Suprapubic skin (tissue), 4 donors: Measurements from ENCODE around the gene RETREG1.

ENCODE experiments used
- EP300 ChIP-seq: sonication (generic); formaldehyde crosslinking; IDR thresholded peaks from one replicate; pipeline ENCODE4 v1.6.1; 2017; ENCODE audit warnings: antibody characterized with exemption
- POLR2AphosphoS5 ChIP-seq, 3 donors: sonication (generic); formaldehyde crosslinking; IDR thresholded peaks; one replicate each; pipeline ENCODE4 v1.6.1; 2017; ENCODE audit warnings: antibody characterized with exemption in 3 of 3
- TF ChIP-seq, protein P1 (sequence below), 2 donors: fragments of 200-600 bp in 1 of 2; fragments of 450-650 bp in 1 of 2; sonication (generic) in 1 of 2; IDR thresholded peaks; one replicate each; pipeline ENCODE4 v1.5.1; 2016 to 2019; ENCODE audit warnings: antibody characterized with exemption in 2 of 2, mild to moderate bottlenecking in 1 of 2, moderate library complexity in 1 of 2

DNA sequence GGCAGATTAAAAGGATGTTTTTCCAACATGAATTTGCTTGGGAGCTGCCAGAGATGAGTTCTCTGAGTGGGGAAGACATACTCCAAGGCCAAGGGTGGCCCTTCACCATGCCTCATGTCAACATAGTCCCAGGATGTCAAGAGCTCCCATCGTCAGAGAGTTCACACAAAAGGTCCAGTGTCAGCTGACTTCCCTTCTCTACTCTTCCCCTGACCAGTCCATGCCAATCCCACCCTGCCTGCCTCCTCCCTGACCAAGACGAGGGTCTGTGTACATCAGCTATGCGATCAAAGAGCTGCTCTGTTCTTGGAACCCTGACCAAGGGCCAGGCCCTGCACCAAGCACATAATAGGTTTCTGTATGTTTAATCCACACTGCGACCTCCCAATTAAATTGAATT is 80.0 kb downstream of the RETREG1 start:
- TF ChIP-seq, protein P1, sequence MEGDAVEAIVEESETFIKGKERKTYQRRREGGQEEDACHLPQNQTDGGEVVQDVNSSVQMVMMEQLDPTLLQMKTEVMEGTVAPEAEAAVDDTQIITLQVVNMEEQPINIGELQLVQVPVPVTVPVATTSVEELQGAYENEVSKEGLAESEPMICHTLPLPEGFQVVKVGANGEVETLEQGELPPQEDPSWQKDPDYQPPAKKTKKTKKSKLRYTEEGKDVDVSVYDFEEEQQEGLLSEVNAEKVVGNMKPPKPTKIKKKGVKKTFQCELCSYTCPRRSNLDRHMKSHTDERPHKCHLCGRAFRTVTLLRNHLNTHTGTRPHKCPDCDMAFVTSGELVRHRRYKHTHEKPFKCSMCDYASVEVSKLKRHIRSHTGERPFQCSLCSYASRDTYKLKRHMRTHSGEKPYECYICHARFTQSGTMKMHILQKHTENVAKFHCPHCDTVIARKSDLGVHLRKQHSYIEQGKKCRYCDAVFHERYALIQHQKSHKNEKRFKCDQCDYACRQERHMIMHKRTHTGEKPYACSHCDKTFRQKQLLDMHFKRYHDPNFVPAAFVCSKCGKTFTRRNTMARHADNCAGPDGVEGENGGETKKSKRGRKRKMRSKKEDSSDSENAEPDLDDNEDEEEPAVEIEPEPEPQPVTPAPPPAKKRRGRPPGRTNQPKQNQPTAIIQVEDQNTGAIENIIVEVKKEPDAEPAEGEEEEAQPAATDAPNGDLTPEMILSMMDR (IDR thresholded peaks at IDR 0.05), result no peak
- TF ChIP-seq EP300 (no peak), POLR2AphosphoS5 (IDR thresholded peaks at IDR 0.05) (no peak)
